DMS 273 treated with DMSO at 0.1 percent for 48 hours (cell line): ENCODE measurements around the gene PPP1R1B.

Source experiments
- DNase-seq: peaks from one replicate; lab custom pipeline; 2025; lab: John Stamatoyannopoulos, UW

PPP1R1B gene

GRCh38 chr17:39653662-39654331 is 27.0 kb downstream of the PPP1R1B start:
- DNase-seq = no peak

GRCh38 chr17:39655105-39655504 is 28.4 kb downstream of the PPP1R1B start:
- no peak for DNase-seq

DNA sequence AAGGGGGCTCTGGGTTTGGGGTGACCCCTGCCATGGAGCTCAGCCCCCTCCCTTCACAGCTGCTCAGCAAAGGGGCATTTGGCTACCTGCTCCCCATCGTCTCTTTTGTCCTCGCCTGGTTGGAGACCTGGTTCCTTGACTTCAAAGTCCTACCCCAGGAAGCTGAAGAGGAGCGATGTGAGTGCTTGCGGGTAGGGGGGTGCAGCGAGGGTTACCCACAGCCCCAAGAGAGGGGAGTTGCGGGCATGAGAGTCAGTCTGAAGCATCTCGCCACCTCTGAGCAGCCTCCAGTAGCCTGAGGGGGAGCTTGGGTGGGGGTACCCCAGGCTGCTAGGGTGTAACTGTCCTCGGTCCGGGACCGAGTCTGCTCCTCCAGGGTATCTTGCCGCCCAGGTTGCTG is 31.6 kb downstream of the PPP1R1B start:
- DNase-seq = no peak

- no peak for DNase-seq
Measured at GRCh38 chr17:39658760-39659159, 32.0 kb downstream of the PPP1R1B start.

DNA sequence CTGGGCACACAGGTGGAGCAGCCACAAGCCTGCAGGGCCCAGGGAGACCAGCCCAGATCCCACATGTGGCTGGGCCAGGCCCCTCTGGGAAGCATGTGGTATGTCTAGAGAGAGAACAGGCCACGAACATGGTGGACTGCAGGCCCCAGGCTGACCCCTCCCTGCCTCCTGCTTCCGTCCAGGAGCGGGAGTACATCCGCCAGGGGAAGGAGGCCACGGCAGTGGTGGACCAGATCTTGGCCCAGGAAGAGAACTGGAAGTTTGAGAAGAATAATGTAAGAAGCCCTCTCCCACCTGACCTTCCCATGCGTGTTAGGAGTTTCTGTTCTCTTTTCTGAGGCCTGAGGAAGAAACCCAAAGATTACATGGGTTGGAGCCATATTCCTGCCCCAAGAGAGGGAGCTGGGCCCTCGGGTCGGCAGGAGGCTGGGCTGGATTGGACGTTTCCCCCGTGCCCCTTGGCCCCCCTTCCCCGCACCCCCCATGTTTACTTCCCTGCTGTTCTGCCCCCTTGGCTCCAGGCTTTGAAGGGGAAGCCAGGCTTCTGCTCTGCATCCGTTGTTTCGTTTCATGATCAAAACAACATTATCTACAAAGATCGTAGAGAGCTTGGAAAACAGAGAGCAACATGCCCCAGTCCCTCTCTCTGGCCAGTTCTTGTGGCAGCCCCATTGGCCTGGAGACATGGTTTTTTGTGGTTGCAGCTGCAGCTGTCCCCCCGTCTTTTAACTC is 32.7 kb downstream of the PPP1R1B start:
- no peak for DNase-seq

- DNase-seq = no peak
Measured at GRCh38 chr17:39660011-39660360, 33.2 kb downstream of the PPP1R1B start.

DNA sequence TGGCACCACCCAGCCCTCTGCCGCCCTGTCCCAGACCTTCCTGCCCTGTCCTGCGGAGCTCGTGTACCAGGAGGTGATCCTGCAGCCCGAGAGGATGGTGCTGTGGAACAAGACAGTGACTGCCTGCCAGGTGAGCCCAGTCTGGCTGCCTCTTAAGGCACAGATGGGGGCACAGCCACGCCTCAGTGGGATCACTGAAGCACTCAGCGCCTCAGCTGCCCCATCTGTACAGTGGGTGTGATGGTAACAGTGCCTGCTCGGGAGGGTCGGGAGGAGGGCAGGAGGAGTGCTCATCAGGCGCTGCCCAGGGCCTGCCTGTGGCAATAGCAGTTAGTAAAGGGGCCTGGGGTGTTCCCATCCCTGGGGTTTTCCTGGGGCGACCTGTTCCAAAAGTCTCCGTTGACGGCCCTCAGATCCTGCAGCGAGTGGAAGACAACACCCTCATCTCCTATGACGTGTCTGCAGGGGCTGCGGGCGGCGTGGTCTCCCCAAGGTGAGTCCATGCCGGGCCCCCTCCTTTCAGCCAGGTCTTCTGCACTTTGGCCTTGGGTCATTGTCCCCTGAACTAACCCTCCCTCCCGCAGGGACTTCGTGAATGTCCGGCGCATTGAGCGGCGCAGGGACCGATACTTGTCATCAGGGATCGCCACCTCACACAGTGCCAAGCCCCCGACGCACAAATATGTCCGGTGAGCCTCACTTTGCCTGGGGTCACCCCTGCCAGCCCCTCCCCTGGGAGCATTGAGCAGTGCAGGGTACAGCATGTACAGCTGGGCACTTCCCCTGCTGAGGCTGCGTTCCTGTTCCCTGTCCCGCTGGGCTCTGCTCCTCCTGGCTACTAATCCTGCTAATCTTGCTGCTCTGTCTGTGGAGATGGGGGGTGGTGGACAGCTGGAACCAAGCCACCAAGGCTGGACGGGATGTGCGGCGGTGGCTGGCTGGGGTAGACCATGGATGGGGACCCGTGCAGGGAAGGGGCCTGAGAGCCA is 33.9 kb downstream of the PPP1R1B start:
- no peak for DNase-seq

DNA sequence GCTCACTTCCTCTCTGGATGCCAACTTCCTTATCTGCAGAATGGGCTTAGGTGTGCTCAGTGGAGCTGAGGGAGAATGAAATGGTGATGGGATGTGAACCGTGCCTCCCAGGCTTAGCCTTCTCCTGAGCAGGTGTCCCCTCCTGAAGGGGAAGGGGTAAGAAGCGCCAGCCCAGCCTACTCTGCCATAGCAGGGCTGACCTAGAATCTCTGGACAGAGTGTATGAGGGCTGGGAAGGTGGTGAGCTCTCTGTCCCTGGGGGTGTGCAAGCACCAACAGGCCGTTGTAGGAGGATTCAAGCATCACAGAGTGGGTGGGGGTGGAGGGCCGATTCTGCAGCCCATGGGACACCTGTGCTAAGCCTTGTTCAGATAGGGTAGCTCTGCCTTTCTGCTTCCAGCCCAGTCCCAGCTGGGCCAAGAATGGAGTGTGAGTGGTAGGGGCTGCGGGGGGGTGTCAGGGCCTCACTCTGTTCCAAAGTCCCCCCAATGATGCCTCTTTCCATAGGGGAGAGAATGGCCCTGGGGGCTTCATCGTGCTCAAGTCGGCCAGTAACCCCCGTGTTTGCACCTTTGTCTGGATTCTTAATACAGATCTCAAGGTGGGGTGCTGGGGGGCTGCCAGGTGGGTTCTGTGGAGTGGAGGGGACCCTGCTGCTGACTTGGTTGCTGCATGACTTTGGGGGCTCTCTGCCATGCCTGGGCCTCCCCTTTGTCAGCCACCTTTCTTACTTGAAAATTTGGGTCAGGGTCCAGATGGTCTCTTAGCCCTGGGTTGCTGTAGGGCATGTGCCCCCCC is 35.2 kb downstream of the PPP1R1B start:
- no peak for DNase-seq

GRCh38 chr17:39662551-39663339 is 36.0 kb downstream of the PPP1R1B start:
- no peak for DNase-seq

DNA sequence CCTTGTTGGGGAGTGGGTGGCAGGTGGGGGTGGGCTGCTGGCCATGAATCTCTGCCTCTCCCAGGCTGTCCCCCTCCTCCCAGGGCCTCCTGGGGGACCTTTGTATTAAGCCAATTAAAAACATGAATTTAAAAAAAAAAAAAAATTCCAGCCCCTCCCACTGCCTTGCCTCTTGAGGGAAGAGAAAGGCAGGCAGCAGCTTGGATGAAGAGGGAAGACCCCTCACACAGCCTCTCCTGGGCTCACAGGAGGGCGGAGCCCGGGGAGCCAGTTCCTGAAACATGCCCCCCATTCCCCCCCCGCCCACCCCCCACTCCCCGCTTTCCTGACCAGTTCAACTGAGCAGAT is 36.6 kb downstream of the PPP1R1B start:
- DNase-seq = no peak

DNA sequence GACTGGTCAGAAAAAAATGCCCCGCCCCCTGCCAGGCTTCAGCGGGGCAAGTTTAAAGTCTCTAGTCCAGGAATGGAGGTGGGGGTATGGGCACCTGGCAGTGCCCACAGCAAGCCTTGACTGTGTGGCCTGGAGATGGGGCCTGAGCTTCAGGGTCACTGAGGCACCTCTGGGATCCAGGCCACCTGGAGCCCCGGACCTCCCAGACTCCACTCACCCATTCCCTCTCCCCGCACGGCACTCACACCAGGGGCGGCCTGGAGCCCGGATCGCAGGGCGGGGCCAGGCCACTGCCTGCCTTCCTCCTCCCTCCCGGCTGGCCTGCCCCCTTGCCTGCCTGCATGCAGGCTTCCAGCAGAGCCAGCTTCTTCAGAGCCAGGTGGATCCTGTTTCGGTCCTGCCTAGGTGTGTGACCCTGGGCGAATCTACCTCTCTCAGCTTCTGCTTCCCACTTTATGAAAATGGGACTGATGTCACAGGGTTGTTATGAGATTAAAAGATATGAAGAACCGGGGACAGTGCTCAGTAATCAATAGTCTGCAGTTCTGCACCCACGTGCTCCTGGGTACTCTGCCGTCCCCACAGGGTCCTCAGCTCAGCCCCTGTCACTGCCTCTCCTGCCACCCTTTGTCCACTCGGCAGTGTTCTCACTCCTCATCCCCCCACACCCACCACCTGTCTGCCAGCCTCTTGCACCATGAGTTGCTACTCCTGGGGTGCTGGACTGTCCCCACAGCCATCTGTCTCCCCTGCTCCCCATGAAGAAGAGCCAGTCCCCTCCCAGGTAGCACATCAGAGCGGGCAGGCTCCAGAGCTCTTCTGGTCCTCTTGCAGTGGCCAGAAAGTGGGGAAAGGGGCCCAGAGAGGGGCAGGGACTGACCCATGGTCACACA is 37.2 kb downstream of the PPP1R1B start:
- no peak for DNase-seq

DNA sequence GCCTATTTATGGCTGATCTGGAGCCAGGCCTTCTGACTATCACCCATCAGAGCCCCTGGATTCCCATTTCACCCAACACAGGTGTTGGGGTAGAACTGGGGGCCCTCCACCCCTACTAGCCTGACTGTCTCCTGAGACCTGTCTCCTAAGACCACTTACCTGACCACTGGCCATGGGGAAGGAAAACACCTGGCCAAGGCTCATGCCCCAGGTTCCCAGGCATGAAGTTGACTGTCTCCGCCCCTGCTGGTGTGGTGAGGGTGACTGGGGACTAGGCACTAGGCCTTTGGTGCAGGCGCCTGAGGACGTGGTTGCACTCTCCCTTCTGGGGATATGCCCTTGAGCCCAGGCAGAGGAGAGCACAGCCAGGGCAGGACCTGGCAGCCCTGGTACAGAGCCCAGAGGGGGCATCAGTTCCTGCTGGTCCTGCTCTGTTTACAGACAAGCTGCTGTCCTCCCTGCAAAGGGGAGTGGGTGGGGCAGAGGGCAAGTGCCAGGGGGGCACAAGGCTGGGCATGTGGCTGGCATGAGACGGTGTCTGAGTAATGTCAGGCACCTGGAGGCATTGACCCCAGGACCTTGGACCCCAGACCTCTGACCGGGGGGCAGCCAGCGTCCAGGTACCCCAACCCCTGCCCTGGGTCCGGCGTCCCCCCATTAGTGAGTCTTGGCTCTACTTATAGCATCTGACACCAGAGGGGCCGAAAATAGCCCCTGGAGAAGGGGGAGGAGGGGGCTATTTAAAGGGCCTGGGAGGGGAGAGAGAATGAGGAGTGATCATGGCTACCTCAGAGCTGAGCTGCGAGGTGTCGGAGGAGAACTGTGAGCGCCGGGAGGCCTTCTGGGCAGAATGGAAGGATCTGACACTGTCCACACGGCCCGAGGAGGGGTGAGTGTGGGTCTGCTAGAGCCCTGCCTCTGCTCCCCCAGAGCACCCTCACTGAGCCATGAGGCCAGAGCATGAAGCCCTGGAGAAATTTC is 38.1 kb downstream of the PPP1R1B start, which contains the start of gene TCAP:
TSS of gene TCAP (plus strand) at position 769 of the 981 bp plus-strand sequence. CDS start at position 780, 11 bp downstream.
- no peak for DNase-seq

DNA sequence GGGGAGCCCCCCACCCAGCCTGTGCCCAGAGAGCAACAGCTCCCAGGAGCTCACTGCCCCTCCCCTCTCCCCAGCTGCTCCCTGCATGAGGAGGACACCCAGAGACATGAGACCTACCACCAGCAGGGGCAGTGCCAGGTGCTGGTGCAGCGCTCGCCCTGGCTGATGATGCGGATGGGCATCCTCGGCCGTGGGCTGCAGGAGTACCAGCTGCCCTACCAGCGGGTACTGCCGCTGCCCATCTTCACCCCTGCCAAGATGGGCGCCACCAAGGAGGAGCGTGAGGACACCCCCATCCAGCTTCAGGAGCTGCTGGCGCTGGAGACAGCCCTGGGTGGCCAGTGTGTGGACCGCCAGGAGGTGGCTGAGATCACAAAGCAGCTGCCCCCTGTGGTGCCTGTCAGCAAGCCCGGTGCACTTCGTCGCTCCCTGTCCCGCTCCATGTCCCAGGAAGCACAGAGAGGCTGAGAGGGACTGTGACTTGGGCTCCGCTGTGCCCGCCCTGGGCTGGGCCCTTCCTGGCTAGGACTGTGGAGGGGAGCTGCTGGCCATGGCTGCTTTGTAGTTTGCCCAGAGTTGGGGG is 39.0 kb downstream of the PPP1R1B start:
- no peak for DNase-seq

- no peak for DNase-seq
Measured at GRCh38 chr17:39666231-39666600, 39.5 kb downstream of the PPP1R1B start.

DNA sequence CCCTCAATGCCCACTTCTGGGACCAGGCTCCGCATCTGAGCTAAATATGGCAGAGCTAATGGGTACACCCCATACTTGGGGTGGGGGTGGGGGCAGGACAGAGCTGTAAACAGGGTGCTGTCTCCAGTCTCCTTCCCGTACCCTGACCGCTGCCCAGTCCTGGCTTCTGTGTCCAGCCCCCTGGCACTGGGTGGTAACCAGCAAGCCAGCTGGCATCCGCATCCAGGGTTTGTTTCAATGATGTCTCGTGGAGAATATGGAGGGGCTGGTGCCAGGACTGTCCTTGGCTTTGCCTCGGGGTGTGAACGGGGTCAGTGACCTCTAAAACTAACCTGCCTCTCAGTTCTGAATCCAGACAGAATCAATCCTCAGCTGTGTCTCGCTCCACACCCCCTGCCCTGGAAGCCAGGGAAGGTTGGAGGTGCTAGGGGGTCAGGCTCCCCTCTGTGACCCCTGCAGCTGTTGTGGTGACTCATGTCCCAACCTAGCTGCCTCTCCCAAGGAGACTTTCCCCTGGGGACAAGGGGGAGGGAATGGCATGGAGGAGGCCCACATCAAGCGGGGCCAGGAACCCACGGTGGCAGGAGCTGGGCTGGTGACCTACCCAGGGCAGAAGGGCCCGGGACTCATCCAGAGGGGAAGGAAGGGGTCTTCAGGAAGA is 40.0 kb downstream of the PPP1R1B start:
- no peak for DNase-seq

GRCh38 chr17:39667262-39667944 is 40.7 kb downstream of the PPP1R1B start:
- no peak for DNase-seq
